HEK293 (cell line): ENCODE measurements around the gene NCR1.
"Not testable (repeated sequence)": the region's sequence is repeated elsewhere in the genome, so short reads cannot be mapped to it uniquely, and the experiment has no call there.

Experiments
- CTCF ChIA-PET: fragments of 350-600 bp; formaldehyde crosslinking; extraction: SDS; loops from one replicate; lab custom pipeline; 2021; ENCODE audit warnings: antibody characterized with exemption; lab: Yijun Ruan, JAX
- POLR2A ChIA-PET: fragments of 300-600 bp; formaldehyde crosslinking; extraction: SDS; loops from one replicate; lab custom pipeline; 2020; ENCODE audit warnings: antibody characterized with exemption, inconsistent platforms; lab: Yijun Ruan, JAX
- H3K27ac ChIP-seq: fragments of 200-500 bp; sonication (Bioruptor generic); 2 replicates; pipeline ENCODE4 v1.5.1; 2014; ENCODE audit warnings: low read depth, low read length, control low read depth, inconsistent platforms; ENCODE audit errors: extremely low read depth
- H3K36me3 ChIP-seq, 2 experiments: fragments of 200-500 bp in 1 of 2; sonication (Bioruptor generic) in 1 of 2; 1 replicate in 1 of 2; 2 replicates in 1 of 2; pipeline ENCODE4 v1.5.1; 2014 to 2017; ENCODE audit warnings: inconsistent platforms in 2 of 2, low read length in 2 of 2; ENCODE audit not compliant: control insufficient read depth in 2 of 2, insufficient read depth in 1 of 2
- H3K4me1 ChIP-seq: fragments of 200-500 bp; sonication (Bioruptor generic); 2 replicates; pipeline ENCODE4 v1.5.1; 2014; ENCODE audit warnings: mild to moderate bottlenecking, low read length, inconsistent platforms; ENCODE audit not compliant: control insufficient read depth, insufficient read depth
- H3K4me3 ChIP-seq: 2 replicates; pipeline ENCODE4 v1.5.1; 2011; ENCODE audit warnings: low read depth, mild to moderate bottlenecking, control low read depth, low read length, moderate library complexity
- H3K9me3 ChIP-seq: fragments of 200-500 bp; sonication (Bioruptor generic); 2 replicates; pipeline ENCODE4 v1.5.1; 2014; ENCODE audit warnings: low read depth, low read length, inconsistent platforms; ENCODE audit not compliant: control insufficient read depth, insufficient read depth
- ELK4 ChIP-seq: IDR thresholded peaks from 2 replicates; pipeline ENCODE4 v1.6.1; 2011; ENCODE audit warnings: mild to moderate bottlenecking, low read depth, low read length, borderline replicate concordance
- GFI1B ChIP-seq: fragments of 450-650 bp; formaldehyde crosslinking; IDR thresholded peaks from 2 replicates; pipeline ENCODE4 v1.5.1; 2016; ENCODE audit warnings: missing biosample characterization, missing genetic modification characterization
- ZBTB11 ChIP-seq: fragments of 450-650 bp; formaldehyde crosslinking; conservative IDR thresholded peaks from 2 replicates; pipeline ENCODE4 v1.5.1; 2016; ENCODE audit warnings: low read depth, missing biosample characterization, missing genetic modification characterization
- ZBTB44 ChIP-seq: fragments of 450-650 bp; IDR thresholded peaks from 2 replicates; pipeline ENCODE4 v1.5.1; 2018; ENCODE audit warnings: missing biosample characterization, mild to moderate bottlenecking, missing genetic modification characterization
- ZNF121 ChIP-seq: fragments of 450-650 bp; formaldehyde crosslinking; IDR thresholded peaks from 2 replicates; pipeline ENCODE4 v1.5.1; 2016; ENCODE audit warnings: missing biosample characterization, missing genetic modification characterization
- ZNF223 ChIP-seq: fragments of 450-650 bp; formaldehyde crosslinking; IDR thresholded peaks from 2 replicates; pipeline ENCODE4 v1.5.1; 2016; ENCODE audit warnings: missing biosample characterization, missing genetic modification characterization
- ZNF24 ChIP-seq: fragments of 450-650 bp; formaldehyde crosslinking; IDR thresholded peaks from 2 replicates; pipeline ENCODE4 v1.5.1; 2016; ENCODE audit warnings: missing biosample characterization, missing genetic modification characterization
- ZNF362 ChIP-seq: fragments of 450-650 bp; formaldehyde crosslinking; IDR thresholded peaks from 2 replicates; pipeline ENCODE4 v1.5.1; 2016; ENCODE audit warnings: missing biosample characterization, missing genetic modification characterization
- ZNF366 ChIP-seq: fragments of 450-650 bp; formaldehyde crosslinking; conservative IDR thresholded peaks from 2 replicates; pipeline ENCODE4 v1.5.1; 2016; ENCODE audit warnings: missing biosample characterization, missing genetic modification characterization
- ZNF416 ChIP-seq: fragments of 450-650 bp; formaldehyde crosslinking; IDR thresholded peaks from 2 replicates; pipeline ENCODE4 v1.5.1; 2016; ENCODE audit warnings: missing biosample characterization, missing genetic modification characterization
- ZNF423 ChIP-seq: fragments of 450-650 bp; formaldehyde crosslinking; IDR thresholded peaks from 2 replicates; pipeline ENCODE4 v1.5.1; 2016; ENCODE audit warnings: missing biosample characterization, missing genetic modification characterization
- ZNF48 ChIP-seq: fragments of 450-650 bp; formaldehyde crosslinking; IDR thresholded peaks from 2 replicates; pipeline ENCODE4 v1.5.1; 2016; ENCODE audit warnings: missing biosample characterization, missing genetic modification characterization
- ZNF488 ChIP-seq: fragments of 450-650 bp; formaldehyde crosslinking; IDR thresholded peaks from 2 replicates; pipeline ENCODE4 v1.5.1; 2016; ENCODE audit warnings: missing biosample characterization, missing genetic modification characterization
- ZNF518A ChIP-seq: fragments of 450-650 bp; formaldehyde crosslinking; conservative IDR thresholded peaks from 2 replicates; pipeline ENCODE4 v1.5.1; 2016; ENCODE audit warnings: low read depth, missing biosample characterization, missing genetic modification characterization
- ZNF549 ChIP-seq: fragments of 450-650 bp; IDR thresholded peaks from 2 replicates; pipeline ENCODE4 v1.5.1; 2018; ENCODE audit warnings: missing biosample characterization, missing genetic modification characterization, mild to moderate bottlenecking, inconsistent platforms, moderate library complexity
- ZNF558 ChIP-seq: fragments of 450-650 bp; formaldehyde crosslinking; IDR thresholded peaks from 2 replicates; pipeline ENCODE4 v1.5.1; 2016; ENCODE audit warnings: missing biosample characterization, missing genetic modification characterization
- ZNF624 ChIP-seq: fragments of 450-650 bp; formaldehyde crosslinking; IDR thresholded peaks from 2 replicates; pipeline ENCODE4 v1.5.1; 2017; ENCODE audit warnings: missing biosample characterization, missing genetic modification characterization
- ZNF658 ChIP-seq: fragments of 450-650 bp; formaldehyde crosslinking; IDR thresholded peaks from 2 replicates; pipeline ENCODE4; 2016; ENCODE audit warnings: missing biosample characterization, missing genetic modification characterization
- ZNF747 ChIP-seq: fragments of 450-650 bp; formaldehyde crosslinking; IDR thresholded peaks from 2 replicates; pipeline ENCODE4 v1.5.1; 2016; ENCODE audit warnings: missing biosample characterization, missing genetic modification characterization

The NCR1 gene

GRCh38 chr19:54906819-54907218 is 871 bp downstream of the NCR1 start:
- TF ChIP-seq ZNF362 (tag by site-specific recombination) (no peak), ZBTB11 (tag by site-specific recombination) (no peak), ELK4 (no peak), ZNF747 (tag by site-specific recombination) (no peak), ZNF121 (no peak), ZNF624 (no peak), ZNF549 (tag by site-specific recombination) (no peak), ZNF423 (tag by site-specific recombination) (no peak), GFI1B (tag by site-specific recombination) (no peak), ZNF48 (tag by site-specific recombination) (no peak), ZNF658 (tag by site-specific recombination) (no peak), ZNF416 (tag by site-specific recombination) (no peak), ZBTB44 (tag by site-specific recombination) (no peak), ZNF488 (no peak), ZNF223 (tag by site-specific recombination) (no peak), ZNF558 (tag by site-specific recombination) (no peak), ZNF24 (tag by site-specific recombination) (no peak), ZNF518A (tag by site-specific recombination) (no peak), ZNF366 (no peak)
- Histone ChIP-seq H3K4me1 (no peaks in the 10 kb centered on the region), H3K4me3 (no peak overlapping the region), H3K27ac (no peak overlapping the region), H3K9me3 (no peaks in the 10 kb centered on the region), H3K36me3 (no peaks in the 10 kb centered on the region)
- POLR2A ChIA-PET: no interaction called here
- CTCF ChIA-PET: interaction anchor here (1.0 kb wide), 1 partner anchor 25 kb away, joined by 4 read pairs; no protein-coding TSS in a partner anchor

- H3K9me3 ChIP-seq, H3K27ac ChIP-seq, H3K4me3 ChIP-seq, H3K4me1 ChIP-seq, H3K36me3 ChIP-seq, POLR2A ChIA-PET: not testable (repeated sequence)
- CTCF ChIA-PET: interaction anchor here (0.6 to 1.0 kb wide), 3 partner anchors 26 to 596 kb away, joined by 3 to 4 read pairs (median 3); no protein-coding TSS in a partner anchor
Measured at GRCh38 chr19:54907899-54908298, 2.0 kb downstream of the NCR1 start.
